Mesenchymal stem cell (in vitro differentiated cells and primary cell): ENCODE results near the gene LGALS3BP.

Experiments used
- DNase-seq: peaks from one replicate; pipeline ENCODE4 v3.0.0-alpha.2; 2013
- H2AFZ ChIP-seq: one replicate; pipeline ENCODE4 v1.6.1; 2013; ENCODE audit warnings: low read depth, mild to moderate bottlenecking, control low read depth, inconsistent platforms, low read length, moderate library complexity
- H2AK5ac ChIP-seq: 2 replicates; pipeline ENCODE4 v1.6.1; 2013; ENCODE audit warnings: low read length, moderate library complexity, mild to moderate bottlenecking, inconsistent platforms; ENCODE audit not compliant: severe bottlenecking
- H2BK120ac ChIP-seq: one replicate; pipeline ENCODE4 v1.6.1; 2013; ENCODE audit warnings: low read depth, mild to moderate bottlenecking, inconsistent platforms, low read length, moderate library complexity
- H2BK12ac ChIP-seq, 2 experiments: one replicate each; pipeline ENCODE4 v1.6.1; 2013; ENCODE audit warnings: inconsistent platforms in 2 of 2, low read length in 2 of 2, mild to moderate bottlenecking in 2 of 2, moderate library complexity in 2 of 2, control low read depth in 1 of 2
- H2BK15ac ChIP-seq: one replicate; pipeline ENCODE4 v1.6.1; 2013; ENCODE audit warnings: mild to moderate bottlenecking, low read depth, inconsistent platforms; ENCODE audit not compliant: poor library complexity, severe bottlenecking
- H2BK5ac ChIP-seq: 2 replicates; pipeline ENCODE4 v1.6.1; 2013; ENCODE audit warnings: low read depth, mild to moderate bottlenecking, low read length, control low read depth, inconsistent platforms; ENCODE audit not compliant: poor library complexity, severe bottlenecking
- H3K14ac ChIP-seq, 2 experiments: one replicate each; pipeline ENCODE4 v1.6.1; 2013; ENCODE audit warnings: inconsistent platforms in 2 of 2, low read length in 2 of 2, control low read depth in 1 of 2, mild to moderate bottlenecking in 1 of 2, moderate library complexity in 1 of 2
- H3K18ac ChIP-seq, 2 experiments: one replicate each; pipeline ENCODE4 v1.6.1; 2013; ENCODE audit warnings: inconsistent platforms in 2 of 2, low read length in 2 of 2, control low read depth in 1 of 2, low read depth in 1 of 2, mild to moderate bottlenecking in 1 of 2
- H3K23ac ChIP-seq, 2 experiments: one replicate each; pipeline ENCODE4 v1.6.1; 2013; ENCODE audit warnings: inconsistent platforms in 2 of 2, low read length in 2 of 2, mild to moderate bottlenecking in 2 of 2, moderate library complexity in 2 of 2, control low read depth in 1 of 2
- H3K27ac ChIP-seq: 2 replicates; pipeline ENCODE4 v1.5.1; 2013; ENCODE audit warnings: mild to moderate bottlenecking, moderate library complexity, low read length, control low read depth, inconsistent platforms; ENCODE audit not compliant: poor library complexity, severe bottlenecking
- H3K27me3 ChIP-seq, 2 experiments: 2 replicates each; pipeline versions ENCODE4 v1.6.1 to v1.7.0; 2013; ENCODE audit warnings: low read length in 2 of 2, mild to moderate bottlenecking in 2 of 2, moderate library complexity in 2 of 2, control low read depth in 1 of 2, inconsistent platforms in 1 of 2; ENCODE audit not compliant: control insufficient read depth in 1 of 2, insufficient read depth in 1 of 2
- H3K36me3 ChIP-seq, 2 experiments: 2 replicates each; pipeline versions ENCODE4 v1.6.1 to v1.7.0; 2013; ENCODE audit warnings: low read length in 2 of 2, control low read depth in 1 of 2, inconsistent platforms in 1 of 2, low read depth in 1 of 2, mild to moderate bottlenecking in 1 of 2; ENCODE audit not compliant: insufficient read depth in 2 of 2, control insufficient read depth in 1 of 2
- H3K4ac ChIP-seq, 2 experiments: one replicate each; pipeline ENCODE4 v1.6.1; 2013; ENCODE audit warnings: inconsistent platforms in 2 of 2, low read length in 2 of 2, mild to moderate bottlenecking in 2 of 2, moderate library complexity in 2 of 2, control low read depth in 1 of 2, low read depth in 1 of 2
- H3K4me1 ChIP-seq: 2 replicates; pipeline ENCODE4 v1.6.1; 2013; ENCODE audit warnings: low read depth, low read length, control low read depth; ENCODE audit not compliant: control insufficient read depth, insufficient read depth
- H3K4me2 ChIP-seq: 2 replicates; pipeline ENCODE4 v1.6.1; 2013; ENCODE audit warnings: low read length, mild to moderate bottlenecking, inconsistent platforms; ENCODE audit not compliant: poor library complexity, severe bottlenecking
- H3K4me3 ChIP-seq, 2 experiments: 2 replicates each; pipeline versions ENCODE4 v1.5.1 to v1.7.0; 2013; ENCODE audit warnings: low read length in 2 of 2, mild to moderate bottlenecking in 2 of 2, control low read depth in 1 of 2, low read depth in 1 of 2; ENCODE audit not compliant: insufficient read depth in 1 of 2
- H3K79me1 ChIP-seq: replicated peaks from 2 replicates; pipeline ENCODE4 v1.6.1; 2013; ENCODE audit warnings: mild to moderate bottlenecking, control low read depth, low read length, inconsistent platforms; ENCODE audit not compliant: poor library complexity, severe bottlenecking
- H3K9ac ChIP-seq: 2 replicates; pipeline ENCODE4 v1.7.0; 2013; ENCODE audit warnings: mild to moderate bottlenecking, low read length, moderate library complexity
- H3K9me3 ChIP-seq: 2 replicates; pipeline ENCODE4 v1.7.0; 2013; ENCODE audit warnings: mild to moderate bottlenecking, low read length; ENCODE audit not compliant: control insufficient read depth
- H4K8ac ChIP-seq: one replicate; pipeline ENCODE4 v1.6.1; 2013; ENCODE audit warnings: inconsistent platforms, mild to moderate bottlenecking, low read length, moderate library complexity
- H4K91ac ChIP-seq: one replicate; pipeline ENCODE4 v1.6.1; 2013; ENCODE audit warnings: mild to moderate bottlenecking, low read length, inconsistent platforms
- WGBS: methylation state at CpG from one replicate; pipeline ENCODE4 v1.1.7; 2013; ENCODE audit warnings: mixed read lengths; 5-methylcytosine and 5-hydroxymethylcytosine counted together

LGALS3BP gene

GRCh38 chr17:79007504-79008381, 28.0 kb upstream of the LGALS3BP start:
- Histone ChIP-seq H3K27me3 (no peaks in the 10 kb centered on the region), H2BK12ac (no peak overlapping the region), H2BK120ac (no peak overlapping the region), H3K14ac (no peak overlapping the region), H3K23ac (peak overlapping the region in 1 of 2 experiments; percentile 51), H3K4me1 (peaks cover 39% of the 10 kb centered on the region), H4K91ac (no peak overlapping the region), H3K4ac (no peak overlapping the region), H3K36me3 (peaks cover 21 to 23% of the 10 kb centered on the region in 2 experiments), H2AFZ (no peak overlapping the region), H2BK5ac (no peak overlapping the region), H3K27ac (no peak overlapping the region), H2AK5ac (no peak overlapping the region), H3K18ac (no peak overlapping the region), H3K9ac (peak overlapping the region; percentile 98), H3K4me2 (no peak overlapping the region), H3K79me1 (peaks cover 3% of the 10 kb centered on the region), H4K8ac (no peak overlapping the region), H2BK15ac (no peak overlapping the region), H3K4me3 (peak overlapping the region in 1 of 2 experiments; percentile 99), H3K9me3 (no peaks in the 10 kb centered on the region)
- WGBS: 91% methylated on average over 20 of the region's 21 CpGs
- no peak for DNase-seq

GRCh38 chr17:79006794-79007503, 27.2 kb upstream of the LGALS3BP start:
- Histone ChIP-seq H2BK15ac (no peak overlapping the region), H3K27ac (no peak overlapping the region), H3K9me3 (no peaks in the 10 kb centered on the region), H2AFZ (no peak overlapping the region), H3K23ac (no peak overlapping the region), H3K18ac (no peak overlapping the region), H3K79me1 (peaks cover 7% of the 10 kb centered on the region), H2BK12ac (no peak overlapping the region), H3K27me3 (no peaks in the 10 kb centered on the region), H4K8ac (no peak overlapping the region), H3K4ac (no peak overlapping the region), H2BK120ac (no peak overlapping the region), H3K14ac (no peak overlapping the region), H4K91ac (no peak overlapping the region), H3K4me1 (peaks cover 43% of the 10 kb centered on the region), H2AK5ac (no peak overlapping the region), H3K36me3 (peaks cover 29 to 30% of the 10 kb centered on the region in 2 experiments), H3K9ac (peak overlapping the region; percentile 98), H2BK5ac (no peak overlapping the region), H3K4me2 (no peak overlapping the region), H3K4me3 (peak overlapping the region in 1 of 2 experiments; percentile 99)
- DNase-seq: no peak
- WGBS: 93% methylated on average over 18 of the region's 19 CpGs

- H3K4me3 ChIP-seq: no peak overlapping the region
- no peaks in the 10 kb centered on the region for H3K9me3 ChIP-seq
- no peak overlapping the region for H3K4me2 ChIP-seq
- WGBS: 89% methylated on average over 8 of the region's 8 CpGs
- H3K9ac ChIP-seq: no peak overlapping the region
- H4K8ac ChIP-seq: no peak overlapping the region
- no peak overlapping the region for H2AFZ ChIP-seq
- H3K36me3 ChIP-seq: peaks cover 30 to 35% of the 10 kb centered on the region in 2 experiments
- no peak overlapping the region for H2AK5ac ChIP-seq
- no peak overlapping the region for H3K18ac ChIP-seq
- H2BK15ac ChIP-seq: no peak overlapping the region
- no peak overlapping the region for H3K27ac ChIP-seq
- H2BK5ac ChIP-seq: no peak overlapping the region
- peak overlapping the region in 1 of 2 experiments; percentile 9 for H3K14ac ChIP-seq
- H3K4ac ChIP-seq: no peak overlapping the region
- H2BK12ac ChIP-seq: no peak overlapping the region
- H3K79me1 ChIP-seq: peaks cover 10% of the 10 kb centered on the region
- H3K27me3 ChIP-seq: no peaks in the 10 kb centered on the region
- H3K23ac ChIP-seq: no peak overlapping the region
- no peak overlapping the region for H2BK120ac ChIP-seq
- peak overlapping the region; percentile 9 for H4K91ac ChIP-seq
- no peak for DNase-seq
- peaks cover 43% of the 10 kb centered on the region for H3K4me1 ChIP-seq
Observed at GRCh38 chr17:79006046-79006445, 26.3 kb upstream of the LGALS3BP start.
